Stimulated activated CD8-positive, alpha-beta memory T cell treated with anti-CD3 and anti-CD28 coated beads, Interleukin-4, amount 100 ng/mL, for 4 hours (primary cell): ENCODE data around the gene RPS24.

Experiments used
- DNase-seq, 2 donors: peaks; one replicate each; pipeline ENCODE4 v3.0.0-alpha.2; 2020; ENCODE audit warnings: low read depth in 2 of 2, low spot score in 1 of 2

Gene RPS24

GRCh38 chr10:78082636-78083035 is 49.0 kb downstream of the RPS24 start:
- no peak for DNase-seq
